IMR-90 (cell line): ENCODE measurements around the gene MOB1B. TPM values are rescaled to one million over a fixed set of nuclear protein-coding genes. Genes with fewer than 3 reads are reported as not detected.

Experiments used
- ATAC-seq: fragments of 200-7000 bp; cut with Tn5 transposase; 2 replicates; pipeline ENCODE4 v1.9.1; 2020; ENCODE audit warnings: low read depth, mild to moderate bottlenecking, moderate library complexity
- BruUV-seq: library from RNA; stranded (reverse); fragments of 400-500 nt; replicated peaks from 2 replicates; lab custom pipeline; 2021; lab: Mats Ljungman, UMichigan
- CTCF ChIA-PET: fragments of 300-600 bp; formaldehyde crosslinking; extraction: SDS; loops from one replicate; lab custom pipeline; 2021; ENCODE audit warnings: antibody characterized with exemption; lab: Yijun Ruan, JAX
- POLR2A ChIA-PET: fragments of 300-600 bp; sonication (Branson Sonifier 250); formaldehyde crosslinking; loops from one replicate; lab custom pipeline; 2022; ENCODE audit warnings: antibody characterized with exemption; ENCODE audit not compliant: unreplicated experiment; lab: Charles Lee
- DNase-seq: peaks from one replicate; pipeline ENCODE4 v3.0.0; 2013
- H2AFZ ChIP-seq: replicated peaks from 2 replicates; pipeline ENCODE3; 2013; ENCODE audit warnings: low read length, mild to moderate bottlenecking; ENCODE audit not compliant: poor library complexity
- H2AK5ac ChIP-seq: 2 replicates; pipeline ENCODE4 v1.6.1; 2013; ENCODE audit warnings: low read depth, low read length, inconsistent platforms
- H2AK9ac ChIP-seq: replicated peaks from 2 replicates; pipeline ENCODE3; 2013; ENCODE audit warnings: mild to moderate bottlenecking, low read depth, low read length, moderate library complexity; ENCODE audit not compliant: poor library complexity
- H2BK120ac ChIP-seq: 2 replicates; pipeline ENCODE4 v1.6.1; 2013; ENCODE audit warnings: low read depth, low read length, inconsistent platforms
- H2BK15ac ChIP-seq: 3 replicates; pipeline ENCODE4 v1.6.1; 2013; ENCODE audit warnings: low read depth, low read length, inconsistent platforms
- H2BK20ac ChIP-seq: 2 replicates; pipeline ENCODE4 v1.6.1; 2013; ENCODE audit warnings: low read depth, mild to moderate bottlenecking, inconsistent platforms, low read length, moderate library complexity
- H2BK5ac ChIP-seq: 2 replicates; pipeline ENCODE4 v1.6.1; 2013; ENCODE audit warnings: mild to moderate bottlenecking, low read depth, low read length, inconsistent platforms; ENCODE audit not compliant: poor library complexity, severe bottlenecking
- H3K14ac ChIP-seq: replicated peaks from 2 replicates; pipeline ENCODE4 v1.6.1; 2013; ENCODE audit warnings: low read depth, low read length, inconsistent platforms
- H3K18ac ChIP-seq: 2 replicates; pipeline ENCODE4 v1.6.1; 2013; ENCODE audit warnings: low read depth, low read length, control low read depth
- H3K23ac ChIP-seq: 2 replicates; pipeline ENCODE4 v1.6.1; 2013; ENCODE audit warnings: low read depth, low read length, inconsistent platforms
- H3K27ac ChIP-seq: 2 replicates; pipeline ENCODE4 v1.5.1; 2013; ENCODE audit warnings: mild to moderate bottlenecking, control low read depth, low read length; ENCODE audit not compliant: insufficient read depth
- H3K27me3 ChIP-seq: 2 replicates; pipeline ENCODE4 v1.6.1; 2013; ENCODE audit warnings: low read length; ENCODE audit not compliant: control insufficient read depth, insufficient read depth
- H3K36me3 ChIP-seq: 2 replicates; pipeline ENCODE4 v1.6.1; 2013; ENCODE audit warnings: low read length, mixed read lengths; ENCODE audit not compliant: control insufficient read depth, insufficient read depth
- H3K4ac ChIP-seq: 2 replicates; pipeline ENCODE4 v1.6.1; 2013; ENCODE audit warnings: low read depth, low read length, inconsistent platforms
- H3K4me1 ChIP-seq: 2 replicates; pipeline ENCODE4 v1.6.1; 2013; ENCODE audit warnings: low read length, mixed read lengths; ENCODE audit not compliant: control insufficient read depth, insufficient read depth
- H3K4me2 ChIP-seq: 2 replicates; pipeline ENCODE4 v1.6.1; 2013; ENCODE audit warnings: low read depth, mild to moderate bottlenecking, control low read depth, low read length, moderate library complexity
- H3K4me3 ChIP-seq: 2 replicates; pipeline ENCODE4 v1.5.1; 2013; ENCODE audit warnings: low read depth, mild to moderate bottlenecking, control low read depth, low read length, moderate library complexity; ENCODE audit not compliant: insufficient read depth
- H3K56ac ChIP-seq: 2 replicates; pipeline ENCODE4 v1.6.1; 2013; ENCODE audit warnings: low read length, inconsistent platforms; ENCODE audit not compliant: insufficient read depth; ENCODE audit errors: extremely low read depth
- H3K79me1 ChIP-seq, 2 experiments: 2 replicates each; pipeline ENCODE4 v1.6.1; 2013; ENCODE audit warnings: low read length in 2 of 2, inconsistent platforms in 1 of 2, low read depth in 1 of 2
- H3K9ac ChIP-seq: 2 replicates; pipeline ENCODE4 v1.6.1; 2013; ENCODE audit warnings: low read depth, low read length, control low read depth
- H3K9me1 ChIP-seq: 2 replicates; pipeline ENCODE4 v1.6.1; 2013; ENCODE audit warnings: low read length, inconsistent platforms; ENCODE audit not compliant: insufficient read depth
- H3K9me3 ChIP-seq: 2 replicates; pipeline ENCODE4 v1.6.1; 2013; ENCODE audit warnings: low read length; ENCODE audit not compliant: control insufficient read depth, insufficient read depth
- H4K20me1 ChIP-seq: 2 replicates; pipeline ENCODE4 v1.6.1; 2013; ENCODE audit warnings: low read length, inconsistent platforms; ENCODE audit not compliant: insufficient read depth
- H4K5ac ChIP-seq: 2 replicates; pipeline ENCODE4 v1.6.1; 2013; ENCODE audit warnings: mild to moderate bottlenecking, low read depth, low read length, control low read depth
- H4K8ac ChIP-seq, 2 experiments: 2 replicates each; pipeline ENCODE4 v1.6.1; 2013; ENCODE audit warnings: low read depth in 2 of 2, low read length in 2 of 2, control low read depth in 1 of 2, inconsistent platforms in 1 of 2
- H4K91ac ChIP-seq: 2 replicates; pipeline ENCODE4 v1.6.1; 2013; ENCODE audit warnings: low read depth, low read length, inconsistent platforms; ENCODE audit not compliant: insufficient read depth
- BHLHE40 ChIP-seq: fragments of 150-350 bp; IDR thresholded peaks from 2 replicates; pipeline ENCODE4 v1.6.1; 2016; ENCODE audit warnings: mild to moderate bottlenecking, low read depth, low read length
- CEBPB ChIP-seq: IDR thresholded peaks from 2 replicates; pipeline ENCODE4 v1.6.1; 2012; ENCODE audit warnings: low read depth, low read length, improper control_type of control experiment
- CHD1 ChIP-seq: IDR thresholded peaks from 2 replicates; pipeline ENCODE4 v1.6.1; 2012; ENCODE audit warnings: low read depth, low read length, improper control_type of control experiment
- MAFK ChIP-seq: IDR thresholded peaks from 2 replicates; pipeline ENCODE4 v1.6.1; 2012; ENCODE audit warnings: low read depth, low read length, improper control_type of control experiment
- MAZ ChIP-seq: IDR thresholded peaks from 2 replicates; pipeline ENCODE4 v1.6.1; 2012; ENCODE audit warnings: low read depth, mild to moderate bottlenecking, low read length, improper control_type of control experiment, moderate library complexity, borderline replicate concordance
- MXI1 ChIP-seq: IDR thresholded peaks from 2 replicates; pipeline ENCODE4 v1.6.1; 2012; ENCODE audit warnings: low read depth, mild to moderate bottlenecking, low read length, moderate library complexity, borderline replicate concordance
- NFE2L2 ChIP-seq: fragments of 150-350 bp; IDR thresholded peaks from 2 replicates; pipeline ENCODE4 v1.6.1; 2016; ENCODE audit warnings: low read depth, mild to moderate bottlenecking, low read length
- POLR2A ChIP-seq: IDR thresholded peaks from 2 replicates; pipeline ENCODE4 v1.6.1; 2012; ENCODE audit warnings: mild to moderate bottlenecking, low read depth, low read length
- RCOR1 ChIP-seq: IDR thresholded peaks from 2 replicates; pipeline ENCODE4 v1.6.1; 2012; ENCODE audit warnings: mild to moderate bottlenecking, low read length, improper control_type of control experiment; ENCODE audit not compliant: insufficient replicate concordance
- RFX5 ChIP-seq: IDR thresholded peaks from 2 replicates; pipeline ENCODE4 v1.8.0; 2012; ENCODE audit warnings: low read depth, mild to moderate bottlenecking, low read length, moderate library complexity
- SMC3 ChIP-seq: fragments of 150-350 bp; IDR thresholded peaks from 2 replicates; pipeline ENCODE4 v1.6.1; 2016; ENCODE audit warnings: low read depth, mild to moderate bottlenecking, antibody characterized with exemption, low read length, moderate library complexity
- dilution Hi-C: fragments of 300-500 bp; cut with HindIII; formaldehyde crosslinking; loops from one replicate; pipeline ENCODE4 v1.14.3; 2018; ENCODE audit warnings: low sequenced_read_pairs; ENCODE audit not compliant: unreplicated experiment
- in situ Hi-C: fragments of 300-500 bp; cut with MboI; formaldehyde crosslinking; loops from 3 replicates; pipeline ENCODE4 v1.14.3; 2019; ENCODE audit warnings: low sequenced_read_pairs, inconsistent platforms, mixed read lengths
- intact Hi-C: fragments of 100-400 bp; cut with micrococcal nuclease; formaldehyde crosslinking; loops from 2 replicates; pipeline ENCODE4 v1.10.0; 2022
- polyA plus RNA-seq, 3 experiments: library from polyadenylated mRNA; depleted of rRNA; stranded (reverse); fragments of >200 nt; gene quantifications; 2 replicates each; pipeline ENCODE4 v1.2.3, GENCODE V29; 2012; ENCODE audit warnings: low replicate concordance in 1 of 3
- total RNA-seq: library from RNA; depleted of rRNA; stranded (reverse); fragments of >200 nt; gene quantifications from 2 replicates; pipeline ENCODE4 v1.2.3, GENCODE V29; 2012
- TF ChIP-seq, protein P1 (sequence below): fragments of 150-350 bp; IDR thresholded peaks from 2 replicates; pipeline ENCODE4 v1.6.1; 2016; ENCODE audit warnings: low read depth, mild to moderate bottlenecking, low read length, moderate library complexity, borderline replicate concordance
- TF ChIP-seq, protein P2 (sequence below): conservative IDR thresholded peaks from 2 replicates; pipeline ENCODE4 v1.5.1; 2012; ENCODE audit warnings: mild to moderate bottlenecking, low read depth, low read length, improper control_type of control experiment
- TF ChIP-seq, protein P3 (sequence below): fragments of 150-350 bp; IDR thresholded peaks from 2 replicates; pipeline ENCODE4 v1.6.1; 2017; ENCODE audit warnings: mild to moderate bottlenecking, antibody characterized with exemption, low read length, low read depth

MOB1B gene
- total and polyA plus RNA-seq, 2 of the 4 experiments (the other 2 are of a cell fraction), result 5.7 to 6.8 TPM

DNA sequence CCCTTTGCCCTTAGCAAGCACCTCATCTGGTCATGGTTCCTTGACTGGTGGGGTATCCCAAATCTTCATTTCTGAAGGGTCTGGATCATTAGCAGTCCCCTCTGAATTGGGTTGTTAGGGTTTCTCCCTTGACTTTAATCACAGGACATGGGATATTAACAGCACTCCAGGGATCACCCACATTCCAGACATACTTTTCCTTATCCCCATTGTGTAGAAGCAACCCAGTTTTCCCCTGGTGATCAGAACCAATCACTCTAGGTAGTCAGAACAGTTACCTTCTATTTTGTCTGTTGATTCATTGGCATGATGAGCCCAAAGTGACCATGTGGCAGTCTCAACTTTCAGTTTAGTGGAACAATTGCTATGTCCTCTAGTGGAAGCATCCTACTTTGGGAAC, 33.4 kb upstream of the MOB1B start:
- intact Hi-C loops (no loop called here), dilution Hi-C loops (no loop called here), in situ Hi-C loops (no loop called here)
- Histone ChIP-seq H2AK5ac (no peak overlapping the region), H3K23ac (no peak overlapping the region), H3K27ac (no peak overlapping the region), H4K20me1 (no peaks in the 10 kb centered on the region), H2BK20ac (no peak overlapping the region), H3K36me3 (no peaks in the 10 kb centered on the region), H2BK120ac (no peak overlapping the region), H4K8ac (no peak overlapping the region), H2AFZ (no peak overlapping the region), H3K9me3 (no peaks in the 10 kb centered on the region), H3K9me1 (no peaks in the 10 kb centered on the region), H3K18ac (no peak overlapping the region), H4K91ac (no peak overlapping the region), H3K4me1 (no peaks in the 10 kb centered on the region), H2AK9ac (no peak overlapping the region), H3K4ac (no peak overlapping the region), H4K5ac (no peak overlapping the region), H3K4me3 (no peak overlapping the region), H3K9ac (no peak overlapping the region), H3K4me2 (no peak overlapping the region), H3K14ac (no peak overlapping the region), H3K56ac (no peak overlapping the region), H3K27me3 (no peaks in the 10 kb centered on the region), H2BK15ac (no peak overlapping the region), H2BK5ac (no peak overlapping the region), H3K79me1 (no peaks in the 10 kb centered on the region)
- POLR2A ChIA-PET, result no interaction called here
- ATAC-seq (no peak), DNase-seq (no peak)
- TF ChIP-seq MXI1, result no peak
- TF ChIP-seq, protein P1, sequence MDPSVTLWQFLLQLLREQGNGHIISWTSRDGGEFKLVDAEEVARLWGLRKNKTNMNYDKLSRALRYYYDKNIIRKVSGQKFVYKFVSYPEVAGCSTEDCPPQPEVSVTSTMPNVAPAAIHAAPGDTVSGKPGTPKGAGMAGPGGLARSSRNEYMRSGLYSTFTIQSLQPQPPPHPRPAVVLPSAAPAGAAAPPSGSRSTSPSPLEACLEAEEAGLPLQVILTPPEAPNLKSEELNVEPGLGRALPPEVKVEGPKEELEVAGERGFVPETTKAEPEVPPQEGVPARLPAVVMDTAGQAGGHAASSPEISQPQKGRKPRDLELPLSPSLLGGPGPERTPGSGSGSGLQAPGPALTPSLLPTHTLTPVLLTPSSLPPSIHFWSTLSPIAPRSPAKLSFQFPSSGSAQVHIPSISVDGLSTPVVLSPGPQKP, result no peak
- TF ChIP-seq POLR2A, result no peak
- no peak for TF ChIP-seq RCOR1
- no peak for TF ChIP-seq SMC3
- TF ChIP-seq, protein P2, sequence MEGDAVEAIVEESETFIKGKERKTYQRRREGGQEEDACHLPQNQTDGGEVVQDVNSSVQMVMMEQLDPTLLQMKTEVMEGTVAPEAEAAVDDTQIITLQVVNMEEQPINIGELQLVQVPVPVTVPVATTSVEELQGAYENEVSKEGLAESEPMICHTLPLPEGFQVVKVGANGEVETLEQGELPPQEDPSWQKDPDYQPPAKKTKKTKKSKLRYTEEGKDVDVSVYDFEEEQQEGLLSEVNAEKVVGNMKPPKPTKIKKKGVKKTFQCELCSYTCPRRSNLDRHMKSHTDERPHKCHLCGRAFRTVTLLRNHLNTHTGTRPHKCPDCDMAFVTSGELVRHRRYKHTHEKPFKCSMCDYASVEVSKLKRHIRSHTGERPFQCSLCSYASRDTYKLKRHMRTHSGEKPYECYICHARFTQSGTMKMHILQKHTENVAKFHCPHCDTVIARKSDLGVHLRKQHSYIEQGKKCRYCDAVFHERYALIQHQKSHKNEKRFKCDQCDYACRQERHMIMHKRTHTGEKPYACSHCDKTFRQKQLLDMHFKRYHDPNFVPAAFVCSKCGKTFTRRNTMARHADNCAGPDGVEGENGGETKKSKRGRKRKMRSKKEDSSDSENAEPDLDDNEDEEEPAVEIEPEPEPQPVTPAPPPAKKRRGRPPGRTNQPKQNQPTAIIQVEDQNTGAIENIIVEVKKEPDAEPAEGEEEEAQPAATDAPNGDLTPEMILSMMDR, result no peak
- no peak for TF ChIP-seq RFX5
- TF ChIP-seq CEBPB, result no peak
- TF ChIP-seq CHD1, result no peak
- TF ChIP-seq BHLHE40, result no peak
- no peak for TF ChIP-seq NFE2L2
- no peak for TF ChIP-seq MAFK
- TF ChIP-seq, protein P3, sequence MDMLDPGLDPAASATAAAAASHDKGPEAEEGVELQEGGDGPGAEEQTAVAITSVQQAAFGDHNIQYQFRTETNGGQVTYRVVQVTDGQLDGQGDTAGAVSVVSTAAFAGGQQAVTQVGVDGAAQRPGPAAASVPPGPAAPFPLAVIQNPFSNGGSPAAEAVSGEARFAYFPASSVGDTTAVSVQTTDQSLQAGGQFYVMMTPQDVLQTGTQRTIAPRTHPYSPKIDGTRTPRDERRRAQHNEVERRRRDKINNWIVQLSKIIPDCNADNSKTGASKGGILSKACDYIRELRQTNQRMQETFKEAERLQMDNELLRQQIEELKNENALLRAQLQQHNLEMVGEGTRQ, result no peak
- no peak for TF ChIP-seq MAZ
- no TSS peak for BruUV-seq
- CTCF ChIA-PET, result no interaction called here
